Activated T-helper 1 cell treated with anti-CD3 and anti-CD28 coated beads, Interleukin-12 subunit alpha, Interleukin-12 subunit beta, Interleukin-2, Interleukin-4 antibody, amounts not matched to agents 30 ng/mL and 10 ng/mL and 1 ng/mL, durations not matched to agents 14 hours and 24 hours and 36 hours (primary cell): ENCODE measurements around the gene ARSH. TPM values are rescaled to one million over a fixed set of nuclear protein-coding genes. Genes with fewer than 3 reads are reported as not detected.
"Not testable (repeated sequence)": the region's sequence is repeated elsewhere in the genome, so short reads cannot be mapped to it uniquely, and the experiment has no call there.

Source experiments
- DNase-seq: peaks from one replicate; pipeline ENCODE4 v3.0.0; 2021; ENCODE audit warnings: low spot score
- H3K27ac Mint-ChIP-seq: one replicate; pipeline ENCODE4 v1.8.0; 2021; ENCODE audit warnings: mild to moderate bottlenecking, mixed read lengths
- H3K27me3 Mint-ChIP-seq: one replicate; pipeline ENCODE4 v1.8.0; 2022; ENCODE audit warnings: mild to moderate bottlenecking, moderate library complexity, mixed read lengths; ENCODE audit not compliant: insufficient read depth
- H3K36me3 Mint-ChIP-seq: one replicate; pipeline ENCODE4 v1.8.0; 2021; ENCODE audit warnings: low read depth, mixed read lengths
- H3K4me1 Mint-ChIP-seq: one replicate; pipeline ENCODE4 v1.8.0; 2021; ENCODE audit warnings: low read depth, mixed read lengths
- H3K4me3 Mint-ChIP-seq: one replicate; pipeline ENCODE4 v1.8.0; 2021; ENCODE audit warnings: mild to moderate bottlenecking, moderate library complexity, mixed read lengths
- H3K9me3 Mint-ChIP-seq: one replicate; pipeline ENCODE4 v1.8.0; 2021; ENCODE audit warnings: mixed read lengths
- intact Hi-C: fragments of 100-400 bp; cut with micrococcal nuclease; formaldehyde crosslinking; loops from one replicate; pipeline ENCODE4 v1.15.1; 2024
- total RNA-seq: library from RNA; stranded (reverse); gene quantifications from 2 replicates; pipeline ENCODE4 v1.2.3, GENCODE V29; 2022

The ARSH gene
- total RNA-seq, 1 donor from 2014 or later, result not detected

DNA sequence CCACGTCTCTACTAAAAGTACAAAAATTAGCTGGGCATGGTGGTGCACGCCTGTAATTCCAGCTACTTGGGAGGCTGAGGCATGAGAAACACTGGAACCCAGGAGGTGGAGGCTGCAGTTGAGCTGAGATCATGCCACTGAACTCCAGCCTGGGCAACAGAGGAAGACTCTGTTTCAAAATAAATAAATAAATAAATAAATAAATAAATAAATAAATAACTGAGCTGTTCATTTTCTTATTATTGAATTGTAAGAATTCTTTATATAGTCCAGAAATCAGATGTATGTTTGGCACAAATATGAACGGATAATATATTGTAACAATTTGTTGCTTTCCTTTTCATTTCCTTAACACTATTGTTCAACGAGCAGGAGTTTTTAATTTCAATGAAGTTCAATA lies 27.7 kb upstream of the ARSH start:
- H3K27me3 Mint-ChIP-seq, DNase-seq, H3K4me1 Mint-ChIP-seq, H3K9me3 Mint-ChIP-seq, H3K27ac Mint-ChIP-seq, H3K4me3 Mint-ChIP-seq, H3K36me3 Mint-ChIP-seq, intact Hi-C loops: not testable (repeated sequence)

DNA sequence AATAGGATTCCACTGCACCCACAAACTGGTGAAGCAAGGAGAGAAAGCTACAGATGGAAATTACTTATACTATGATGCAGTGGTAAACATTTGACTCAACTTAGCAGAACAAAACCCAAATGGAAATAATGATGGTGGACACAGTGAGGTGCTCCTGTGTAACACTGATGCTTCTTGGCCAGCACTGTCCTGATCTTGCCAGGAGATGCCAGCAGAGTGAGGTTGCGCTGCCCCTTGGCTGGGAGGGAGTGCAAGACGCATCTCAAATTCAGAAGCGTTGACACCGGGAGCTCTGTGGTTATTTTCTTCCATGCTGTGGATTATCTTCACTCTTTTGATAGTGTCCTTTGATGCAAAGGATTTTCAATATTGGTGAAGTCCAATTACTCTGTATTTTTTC lies 22.0 kb upstream of the ARSH start:
- Mint-ChIP-seq H3K27ac (no peak overlapping the region), H3K4me3 (no peak overlapping the region), H3K4me1 (no peaks in the 10 kb centered on the region), H3K9me3 (no peaks in the 10 kb centered on the region), H3K27me3 (no peaks in the 10 kb centered on the region), H3K36me3 (no peaks in the 10 kb centered on the region)
- DNase-seq, result no peak
- intact Hi-C loops, result no loop called here

GRCh38 chrX:2989565-2989964 lies 16.8 kb upstream of the ARSH start:
- intact Hi-C loops, result no loop called here
- Mint-ChIP-seq H3K27ac (no peak overlapping the region), H3K27me3 (no peaks in the 10 kb centered on the region), H3K4me1 (no peaks in the 10 kb centered on the region), H3K4me3 (no peak overlapping the region), H3K9me3 (no peaks in the 10 kb centered on the region), H3K36me3 (no peaks in the 10 kb centered on the region)
- no peak for DNase-seq

DNA sequence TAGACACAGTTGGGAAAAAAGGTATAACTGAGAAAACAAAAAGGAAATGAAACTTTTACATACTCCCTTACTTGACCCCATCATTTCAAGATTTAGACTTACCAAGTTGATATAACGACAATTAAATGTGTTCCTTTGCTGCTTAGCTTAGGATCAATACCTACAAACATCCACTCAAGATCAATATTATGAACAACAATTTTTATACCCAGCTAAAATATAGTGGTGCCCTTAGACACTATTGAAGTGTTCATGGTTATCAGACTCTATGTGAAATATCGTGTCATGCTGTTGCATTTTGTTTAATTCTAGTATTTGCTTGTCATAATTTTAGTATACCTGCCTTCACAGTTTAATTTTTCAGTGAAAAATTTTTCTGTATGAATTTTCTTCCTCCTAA lies 4.2 kb downstream of the ARSH start:
- Mint-ChIP-seq H3K27me3 (no peaks in the 10 kb centered on the region), H3K4me1 (no peaks in the 10 kb centered on the region), H3K36me3 (no peaks in the 10 kb centered on the region), H3K4me3 (no peak overlapping the region), H3K9me3 (peaks cover 12% of the 10 kb centered on the region), H3K27ac (no peak overlapping the region)
- intact Hi-C loops, result no loop called here
- no peak for DNase-seq

- Mint-ChIP-seq H3K4me3 (no peak overlapping the region), H3K27me3 (no peaks in the 10 kb centered on the region), H3K36me3 (no peaks in the 10 kb centered on the region), H3K4me1 (no peaks in the 10 kb centered on the region), H3K9me3 (peaks cover 7% of the 10 kb centered on the region), H3K27ac (no peak overlapping the region)
- no peak for DNase-seq
- intact Hi-C loops, result no loop called here
Measured at GRCh38 chrX:3017492-3017891, 11.1 kb downstream of the ARSH start.

- H3K27ac Mint-ChIP-seq, result no peak overlapping the region
- intact Hi-C loops, result no loop called here
- no peak for DNase-seq
Measured at GRCh38 chrX:3024176-3024575, 17.8 kb downstream of the ARSH start.

DNA sequence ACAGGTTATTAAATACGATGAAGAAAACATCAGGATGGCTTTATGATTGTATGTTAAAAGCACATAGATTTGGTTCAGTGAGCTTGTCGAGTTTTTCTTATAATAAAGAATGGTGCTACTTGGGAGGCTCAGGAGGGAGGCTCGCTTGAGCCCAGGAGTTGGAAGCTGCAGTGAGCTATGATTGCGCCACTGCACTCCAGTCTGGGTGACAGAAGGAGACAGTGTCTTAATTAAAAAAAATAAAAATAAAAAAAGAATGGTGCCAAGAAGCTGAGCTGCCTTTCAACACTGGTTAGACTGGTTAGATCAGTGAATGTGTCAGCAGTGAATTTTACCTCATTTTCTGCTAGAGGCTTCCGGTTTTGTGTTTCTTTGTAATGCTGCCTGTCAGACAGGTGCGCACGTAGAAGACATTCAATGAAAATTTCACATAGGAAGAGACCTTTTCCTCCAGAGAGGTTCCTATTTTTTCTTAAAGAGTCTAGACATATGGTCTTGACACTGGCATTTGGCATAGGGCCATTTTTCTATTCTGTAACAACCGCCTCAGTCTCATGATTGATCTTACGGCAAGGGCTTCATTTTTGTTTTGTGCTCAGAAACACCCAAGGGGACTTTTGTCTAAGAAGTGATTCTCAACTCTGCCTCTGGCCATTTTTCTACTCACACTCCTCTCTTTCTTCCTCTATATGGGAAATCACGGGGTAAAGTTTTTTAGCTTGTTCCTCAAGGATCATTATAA lies 19.9 kb downstream of the ARSH start:
- H3K4me3 Mint-ChIP-seq, result no peak overlapping the region
- intact Hi-C loops, result no loop called here
- H3K9me3 Mint-ChIP-seq, result no peaks in the 10 kb centered on the region
- no peak for DNase-seq
- H3K36me3 Mint-ChIP-seq, result no peaks in the 10 kb centered on the region
- H3K27ac Mint-ChIP-seq, result no peak overlapping the region
- no peaks in the 10 kb centered on the region for H3K27me3 Mint-ChIP-seq
- no peaks in the 10 kb centered on the region for H3K4me1 Mint-ChIP-seq

More at GRCh38 chrX:3024176-3024575, 17.8 kb downstream of the ARSH start:
- H3K4me1 Mint-ChIP-seq, result no peaks in the 10 kb centered on the region
- H3K9me3 Mint-ChIP-seq, result no peaks in the 10 kb centered on the region
- no peaks in the 10 kb centered on the region for H3K36me3 Mint-ChIP-seq
- no peak overlapping the region for H3K4me3 Mint-ChIP-seq
- H3K27me3 Mint-ChIP-seq, result no peaks in the 10 kb centered on the region

- Mint-ChIP-seq H3K4me1 (no peaks in the 10 kb centered on the region), H3K27ac (no peak overlapping the region), H3K4me3 (no peak overlapping the region), H3K27me3 (no peaks in the 10 kb centered on the region), H3K9me3 (no peaks in the 10 kb centered on the region), H3K36me3 (no peaks in the 10 kb centered on the region)
- no peak for DNase-seq
- intact Hi-C loops, result no loop called here
Measured at GRCh38 chrX:3029129-3029528, 22.8 kb downstream of the ARSH start.

- peaks cover 3% of the 10 kb centered on the region for H3K27me3 Mint-ChIP-seq
- no peak overlapping the region for H3K4me3 Mint-ChIP-seq
- intact Hi-C loops, result no loop called here
- no peak for DNase-seq
- no peaks in the 10 kb centered on the region for H3K36me3 Mint-ChIP-seq
- H3K4me1 Mint-ChIP-seq, result no peaks in the 10 kb centered on the region
- H3K27ac Mint-ChIP-seq, result no peak overlapping the region
- no peaks in the 10 kb centered on the region for H3K9me3 Mint-ChIP-seq
Measured at GRCh38 chrX:3037218-3037617, 30.9 kb downstream of the ARSH start.

DNA sequence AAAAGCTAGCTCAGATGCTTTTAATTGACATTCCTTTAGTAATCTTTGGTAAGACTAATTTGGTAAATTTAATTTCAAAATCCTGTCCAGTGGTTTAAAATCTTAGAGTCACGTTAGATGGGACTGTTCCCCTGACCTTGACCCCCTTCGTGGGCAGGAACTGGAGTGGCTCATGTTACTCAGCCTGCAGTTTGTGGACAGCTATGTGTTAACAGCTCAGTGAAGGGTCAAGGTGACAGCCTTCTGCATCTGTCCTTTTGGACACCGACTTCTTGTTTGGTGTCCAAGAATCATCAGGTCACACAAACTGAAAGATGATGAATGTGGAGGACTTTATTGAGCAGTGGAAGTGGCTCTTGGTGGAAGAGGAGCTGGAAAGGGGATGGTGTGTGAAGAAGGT lies 37.9 kb downstream of the ARSH start:
- H3K27ac Mint-ChIP-seq, result no peak overlapping the region
- no peaks in the 10 kb centered on the region for H3K36me3 Mint-ChIP-seq
- H3K4me3 Mint-ChIP-seq, result no peak overlapping the region
- intact Hi-C loops, result no loop called here
- peaks cover 7% of the 10 kb centered on the region for H3K4me1 Mint-ChIP-seq
- H3K27me3 Mint-ChIP-seq, result peaks cover 8% of the 10 kb centered on the region
- no peak for DNase-seq
- no peaks in the 10 kb centered on the region for H3K9me3 Mint-ChIP-seq

DNA sequence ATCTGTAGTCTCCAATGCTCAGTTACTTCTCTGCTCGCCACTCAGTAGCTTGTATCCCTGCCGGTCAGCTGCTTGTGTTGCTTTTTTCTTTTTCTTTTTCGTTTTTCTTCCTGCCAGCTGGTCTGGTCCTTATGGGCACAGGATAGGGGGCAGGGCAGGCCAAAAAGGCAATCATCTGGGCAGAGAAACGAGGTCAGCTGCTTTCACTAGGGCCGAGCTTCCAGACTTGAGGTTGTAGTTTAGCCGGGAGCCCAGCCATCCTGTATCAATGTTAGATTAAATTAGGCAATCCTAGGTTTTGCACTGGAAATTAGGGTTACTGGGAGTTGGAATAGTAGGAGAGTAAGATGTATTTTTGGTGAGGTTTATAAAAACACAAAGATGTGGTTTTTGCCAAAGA lies 38.3 kb downstream of the ARSH start:
- peaks cover 7% of the 10 kb centered on the region for H3K4me1 Mint-ChIP-seq
- no peak overlapping the region for H3K27ac Mint-ChIP-seq
- peaks cover 8% of the 10 kb centered on the region for H3K27me3 Mint-ChIP-seq
- H3K36me3 Mint-ChIP-seq, result no peaks in the 10 kb centered on the region
- no peaks in the 10 kb centered on the region for H3K9me3 Mint-ChIP-seq
- DNase-seq, result no peak
- intact Hi-C loops, result no loop called here
- H3K4me3 Mint-ChIP-seq, result no peak overlapping the region

- no peak for DNase-seq
- peaks cover 7% of the 10 kb centered on the region for H3K4me1 Mint-ChIP-seq
- H3K36me3 Mint-ChIP-seq, result no peaks in the 10 kb centered on the region
- H3K27me3 Mint-ChIP-seq, result peaks cover 5% of the 10 kb centered on the region
- H3K9me3 Mint-ChIP-seq, result no peaks in the 10 kb centered on the region
- intact Hi-C loops, result no loop called here
- H3K4me3 Mint-ChIP-seq, result peak overlapping the region; percentile 65
- H3K27ac Mint-ChIP-seq, result peak overlapping the region; percentile 81
Measured at GRCh38 chrX:3046253-3047240, 40.2 kb downstream of the ARSH start.

- H3K36me3 Mint-ChIP-seq, H3K27ac Mint-ChIP-seq, intact Hi-C loops, H3K4me1 Mint-ChIP-seq, H3K27me3 Mint-ChIP-seq, DNase-seq, H3K4me3 Mint-ChIP-seq, H3K9me3 Mint-ChIP-seq: not testable (repeated sequence)
Measured at GRCh38 chrX:3050523-3051175, 44.3 kb downstream of the ARSH start.
